Measurements from ENCODE around the gene KLK4. TPM values are rescaled to one million over a fixed set of nuclear protein-coding genes. Genes with fewer than 3 reads are reported as not detected.

The KLK4 gene
- total RNA-seq, 3 donors from 2014 or later, result 1.1 to 3.4 (median 1.4) TPM

GRCh38 chr19:50874211-50874610, 37.0 kb downstream of the KLK4 start:
- no peaks in the 10 kb centered on the region for H3K9me3 ChIP-seq
- intact Hi-C loops (cut with DNase I, micrococcal nuclease), result no loop called here
- H3K36me3 ChIP-seq (ENCODE audit: low read depth), result no peaks in the 10 kb centered on the region
- no peak for TF ChIP-seq CTCF (IDR thresholded peaks at IDR 0.05)
- peaks cover 15% of the 10 kb centered on the region for H3K4me1 ChIP-seq (ENCODE audit: low read depth)
- H3K4me3 ChIP-seq, result no peak overlapping the region
- no peak for ATAC-seq
- no peak for DNase-seq

GRCh38 chr19:50873056-50873455, 38.1 kb downstream of the KLK4 start, which contains the start of gene KLK2:
Gene KLK2 (plus strand): TSS chr19:50873439. CDS start chr19:50873474, 35 bp downstream.
- no peaks in the 10 kb centered on the region for H3K36me3 ChIP-seq (ENCODE audit: low read depth)
- DNase-seq (no peak), ATAC-seq (no peak)
- TF ChIP-seq CTCF (IDR thresholded peaks at IDR 0.05), result no peak
- no peaks in the 10 kb centered on the region for H3K9me3 ChIP-seq
- intact Hi-C loops (cut with DNase I, micrococcal nuclease), result no loop called here
- H3K4me3 ChIP-seq, result no peak within 1 kb of the TSS
- peaks cover 15% of the 10 kb centered on the region for H3K4me1 ChIP-seq (ENCODE audit: low read depth)

- DNase-seq, result no peak
- no peak for ATAC-seq
- peaks cover 9% of the 10 kb centered on the region for H3K4me1 ChIP-seq (ENCODE audit: low read depth)
- intact Hi-C loops (cut with DNase I, micrococcal nuclease), result no loop called here
- TF ChIP-seq CTCF (IDR thresholded peaks at IDR 0.05), result no peak
- H3K4me3 ChIP-seq, result no peak overlapping the region
- H3K9me3 ChIP-seq, result no peaks in the 10 kb centered on the region
- H3K36me3 ChIP-seq (ENCODE audit: low read depth), result no peaks in the 10 kb centered on the region
Measured at GRCh38 chr19:50870417-50871089, 40.6 kb downstream of the KLK4 start.

- Histone ChIP-seq H3K4me3 (no peak overlapping the region), H3K4me1 (ENCODE audit: low read depth) (peaks cover 9% of the 10 kb centered on the region), H3K9me3 (no peaks in the 10 kb centered on the region), H3K36me3 (ENCODE audit: low read depth) (no peaks in the 10 kb centered on the region)
- no peak for TF ChIP-seq CTCF (IDR thresholded peaks at IDR 0.05)
- ATAC-seq (peak; percentile 31), DNase-seq (no peak)
- intact Hi-C loops (cut with DNase I, micrococcal nuclease), result no loop called here
Measured at GRCh38 chr19:50869479-50869878, 41.7 kb downstream of the KLK4 start.

GRCh38 chr19:50861496-50862286, 49.5 kb downstream of the KLK4 start:
- intact Hi-C loops (cut with DNase I, micrococcal nuclease), result no loop called here
- no peak for TF ChIP-seq CTCF (IDR thresholded peaks at IDR 0.05)
- H3K36me3 ChIP-seq (ENCODE audit: low read depth), result no peaks in the 10 kb centered on the region
- no peak for ATAC-seq
- H3K4me1 ChIP-seq (ENCODE audit: low read depth), result no peaks in the 10 kb centered on the region
- H3K9me3 ChIP-seq, result no peaks in the 10 kb centered on the region
- no peak for DNase-seq
- H3K4me3 ChIP-seq, result no peak overlapping the region

All from mucosa of descending colon (tissue), 3 donors.